ENCODE results near the gene WDFY1. TPM values are rescaled to one million over a fixed set of nuclear protein-coding genes. Genes with fewer than 3 reads are reported as not detected.

The WDFY1 gene
- total and polyA plus RNA-seq, 9 of the 15 experiments (the other 6 are each of a cell fraction or from before 2014, with no cell fraction given) = 5.4 to 27.6 (median 17.5) TPM

DNA sequence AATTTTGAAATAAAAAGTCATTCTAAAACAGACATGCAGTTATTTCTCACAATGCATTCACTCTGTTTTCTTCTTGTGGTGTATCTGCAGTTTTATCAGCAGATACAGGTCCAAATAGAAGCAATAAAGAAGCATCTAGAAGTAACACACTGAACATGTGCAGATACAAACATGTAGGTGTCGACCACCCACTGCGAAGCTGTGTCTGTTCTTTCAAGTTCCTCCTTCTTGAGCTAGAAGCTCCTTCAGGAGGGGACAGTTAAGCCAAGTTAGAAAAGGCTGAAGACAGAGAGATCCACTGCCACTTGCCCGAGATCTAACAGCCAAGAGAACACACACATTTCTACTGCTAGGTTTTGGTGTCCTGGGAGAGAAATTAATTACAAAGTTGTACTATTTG is 30.1 kb downstream of the WDFY1 start:
- H4K20me1 ChIP-seq (replicated peaks; ENCODE audit: control insufficient read depth, insufficient read depth, low read length) = no peaks in the 10 kb centered on the region; the same call in 1 of the 2 replicates
- intact Hi-C loops (cut with micrococcal nuclease) (no loop called here), in situ Hi-C loops (cut with MboI) (no loop called here)
- H3K9me1 ChIP-seq (ENCODE audit: control insufficient read depth, insufficient read depth, low read length) = no peaks in the 10 kb centered on the region
- H3K4me3 ChIP-seq = no peak overlapping the region
- no peak overlapping the region for H3K27ac ChIP-seq (ENCODE audit: extremely low read depth, low read depth, low read length)
- H3K4me2 ChIP-seq (ENCODE audit: insufficient read depth, low read length) = no peak overlapping the region
- ChIA-PET POLR2A (no interaction called here), CTCF (ENCODE audit: low intra/inter-chr PET ratio) (no interaction called here)
- no peak overlapping the region for H3K9ac ChIP-seq (ENCODE audit: insufficient read depth in 1 of 2, low read depth in 2 of 2, low read length in 2 of 2)
- DNase-seq (ENCODE audit: extremely low read depth in 1 of 4, low spot score in 3 of 4) = no peak
- no peaks in the 10 kb centered on the region for H3K79me2 ChIP-seq (ENCODE audit: control insufficient read depth, insufficient read depth, low read length)
- no peaks in the 10 kb centered on the region for H3K27me3 ChIP-seq (ENCODE audit: control insufficient read depth in 2 of 2, insufficient read depth in 2 of 2, low read length in 2 of 2)
- 0 out of 3 replicates have a peak, but pooled peaks cover 2% of the 10 kb centered on the region for H3K36me3 ChIP-seq (ENCODE audit: control insufficient read depth, insufficient read depth, low read length)
- H2AFZ ChIP-seq (ENCODE audit: low read depth, low read length) = no peak overlapping the region
- H3K4me1 ChIP-seq (replicated peaks in 1 of 2; ENCODE audit: control insufficient read depth in 2 of 2, insufficient read depth in 2 of 2, low read length in 2 of 2) = 0 out of 5 replicates have a peak, but pooled peaks cover 0 to 2% of the 10 kb centered on the region in 2 experiments
- no TSS peak for BruUV-seq (replicated peaks)
- no peaks in the 10 kb centered on the region for H3K9me3 ChIP-seq (replicated peaks; ENCODE audit: control insufficient read depth, insufficient read depth, low read depth, low read length)
- no peak for FAIRE-seq
- ATAC-seq = no peak
- WGBS (ENCODE audit: insufficient coverage, low coverage, missing lambda C conversion rate) = 72% methylated on average over 3 of the region's 3 CpGs
- TF ChIP-seq ZNF277 (CRISPR knock-in tag; IDR thresholded peaks at IDR 0.05; ENCODE audit: borderline replicate concordance) = no peak
- TF ChIP-seq SRSF9 (IDR thresholded peaks at IDR 0.05; ENCODE audit: borderline replicate concordance, low read depth, low read length) = no peak
- TF ChIP-seq ZNF511 (CRISPR knock-in tag; IDR thresholded peaks at IDR 0.05) = no peak
- TF ChIP-seq PHF20 (IDR thresholded peaks at IDR 0.05; ENCODE audit: partially characterized antibody) = no peak
- no peak for TF ChIP-seq MEIS2 (IDR thresholded peaks at IDR 0.05; ENCODE audit: partially characterized antibody)
- TF ChIP-seq NR2C1 (IDR thresholded peaks at IDR 0.05) = no peak
- no peak for TF ChIP-seq NR2C1 (tag; IDR thresholded peaks at IDR 0.05)
- no peak for TF ChIP-seq HDAC8 (tag; IDR thresholded peaks at IDR 0.05)
- TF ChIP-seq, protein P1, sequence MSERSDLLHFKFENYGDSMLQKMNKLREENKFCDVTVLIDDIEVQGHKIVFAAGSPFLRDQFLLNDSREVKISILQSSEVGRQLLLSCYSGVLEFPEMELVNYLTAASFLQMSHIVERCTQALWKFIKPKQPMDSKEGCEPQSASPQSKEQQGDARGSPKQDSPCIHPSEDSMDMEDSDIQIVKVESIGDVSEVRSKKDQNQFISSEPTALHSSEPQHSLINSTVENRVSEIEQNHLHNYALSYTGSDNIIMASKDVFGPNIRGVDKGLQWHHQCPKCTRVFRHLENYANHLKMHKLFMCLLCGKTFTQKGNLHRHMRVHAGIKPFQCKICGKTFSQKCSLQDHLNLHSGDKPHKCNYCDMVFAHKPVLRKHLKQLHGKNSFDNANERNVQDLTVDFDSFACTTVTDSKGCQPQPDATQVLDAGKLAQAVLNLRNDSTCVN (CRISPR knock-in tag; IDR thresholded peaks at IDR 0.05) = no peak
- TF ChIP-seq ZNF24 (IDR thresholded peaks at IDR 0.05) = no peak
- TF ChIP-seq HMGN3 (IDR thresholded peaks at IDR 0.05; ENCODE audit: borderline replicate concordance, extremely low read depth, insufficient read length, low read depth, low read length) = no peak
- TF ChIP-seq EZH2 (IDR thresholded peaks at IDR 0.05; ENCODE audit: borderline replicate concordance, low read depth, low read length) = no peak
- TF ChIP-seq, protein P2, sequence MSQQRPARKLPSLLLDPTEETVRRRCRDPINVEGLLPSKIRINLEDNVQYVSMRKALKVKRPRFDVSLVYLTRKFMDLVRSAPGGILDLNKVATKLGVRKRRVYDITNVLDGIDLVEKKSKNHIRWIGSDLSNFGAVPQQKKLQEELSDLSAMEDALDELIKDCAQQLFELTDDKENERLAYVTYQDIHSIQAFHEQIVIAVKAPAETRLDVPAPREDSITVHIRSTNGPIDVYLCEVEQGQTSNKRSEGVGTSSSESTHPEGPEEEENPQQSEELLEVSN (IDR thresholded peaks at IDR 0.05; ENCODE audit: borderline replicate concordance in 1 of 2, extremely low read depth in 1 of 2, insufficient read depth in 1 of 2, insufficient read length in 1 of 2, low read depth in 1 of 2, low read length in 1 of 2, poor library complexity in 1 of 2, severe bottlenecking in 1 of 2) = no peak
- TF ChIP-seq, protein P3, sequence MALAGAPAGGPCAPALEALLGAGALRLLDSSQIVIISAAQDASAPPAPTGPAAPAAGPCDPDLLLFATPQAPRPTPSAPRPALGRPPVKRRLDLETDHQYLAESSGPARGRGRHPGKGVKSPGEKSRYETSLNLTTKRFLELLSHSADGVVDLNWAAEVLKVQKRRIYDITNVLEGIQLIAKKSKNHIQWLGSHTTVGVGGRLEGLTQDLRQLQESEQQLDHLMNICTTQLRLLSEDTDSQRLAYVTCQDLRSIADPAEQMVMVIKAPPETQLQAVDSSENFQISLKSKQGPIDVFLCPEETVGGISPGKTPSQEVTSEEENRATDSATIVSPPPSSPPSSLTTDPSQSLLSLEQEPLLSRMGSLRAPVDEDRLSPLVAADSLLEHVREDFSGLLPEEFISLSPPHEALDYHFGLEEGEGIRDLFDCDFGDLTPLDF (CRISPR knock-in tag; IDR thresholded peaks at IDR 0.05) = no peak
- TF ChIP-seq ZNF217 (CRISPR knock-in tag; IDR thresholded peaks at IDR 0.05) = no peak
- no peak for TF ChIP-seq BCOR (IDR thresholded peaks at IDR 0.05)
- no peak for TF ChIP-seq RCOR1 (IDR thresholded peaks at IDR 0.05; ENCODE audit: borderline replicate concordance in 1 of 2, low read depth in 2 of 2, low read length in 2 of 2)
- no peak for TF ChIP-seq SMC3 (conservative IDR thresholded peaks at IDR 0.05; ENCODE audit: insufficient read depth, low read depth, low read length)
- no peak for TF ChIP-seq NUFIP1 (IDR thresholded peaks at IDR 0.05; ENCODE audit: partially characterized antibody)

Data from K562 (cell line).